ENCODE data around the gene DAB1. TPM values are rescaled to one million over a fixed set of nuclear protein-coding genes. Genes with fewer than 3 reads are reported as not detected.

The DAB1 gene
- total RNA-seq, 2 donors from 2014 or later: not detected

GRCh38 chr1:57190898-57191297 lies 233.0 kb downstream of the DAB1 start:
- DNase-seq (ENCODE audit: low spot score) (no peak), ATAC-seq (ENCODE audit: insufficient number of reproducible peaks, low FRiP score, low read depth) (no peak)
- Histone ChIP-seq H3K27me3 (replicated peaks; ENCODE audit: insufficient read depth) (no peaks in the 10 kb centered on the region), H3K36me3 (no peaks in the 10 kb centered on the region), H3K9me3 (no peaks in the 10 kb centered on the region), H3K27ac (no peak overlapping the region), H3K4me1 (ENCODE audit: control insufficient read depth in 1 of 2, low read depth in 2 of 2) (no peaks in the 10 kb centered on the region), H3K4me3 (no peak overlapping the region)
- TF ChIP-seq CTCF (IDR thresholded peaks at IDR 0.05): no peak

DNA sequence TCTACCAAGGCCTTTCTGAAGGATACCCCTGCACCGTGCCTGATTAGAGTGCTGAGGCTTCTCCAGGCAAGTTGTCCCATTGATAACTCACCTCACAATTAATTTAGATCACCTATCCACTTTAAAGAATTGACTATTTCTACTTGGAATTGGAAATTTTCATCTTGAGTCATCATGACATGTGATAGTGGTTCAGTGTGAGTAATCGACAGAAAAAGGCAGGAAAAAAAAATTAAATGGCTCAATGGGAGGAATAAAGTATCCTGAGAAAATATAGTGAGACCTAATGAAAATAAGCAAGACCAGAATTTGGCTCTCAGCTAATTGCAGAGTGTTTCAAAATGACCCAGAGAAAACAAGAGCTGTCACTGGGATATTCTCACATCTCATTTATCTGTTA lies 235.7 kb downstream of the DAB1 start:
- H3K27ac ChIP-seq: no peak overlapping the region
- ATAC-seq (ENCODE audit: insufficient number of reproducible peaks, low FRiP score, low read depth): no peak
- no peak for TF ChIP-seq CTCF (IDR thresholded peaks at IDR 0.05)

DNA sequence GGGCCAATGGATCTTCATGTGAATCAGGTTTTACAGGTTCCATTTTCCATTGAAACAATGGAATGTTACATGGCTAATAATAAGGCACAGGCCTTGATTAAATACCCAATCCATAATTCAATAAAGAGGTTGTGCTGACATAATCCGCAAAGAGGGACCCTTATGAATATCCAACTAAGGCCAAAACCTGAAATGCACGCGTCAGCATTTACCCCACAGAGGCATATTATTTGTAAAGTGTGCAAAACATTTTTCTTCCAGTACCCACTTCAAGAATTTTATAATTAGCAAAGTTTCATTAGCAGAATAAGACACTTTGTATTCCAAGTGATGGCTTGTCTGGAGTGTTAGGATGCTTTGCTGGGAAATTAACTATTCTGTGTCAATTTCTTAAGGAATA lies 237.4 kb downstream of the DAB1 start:
- Histone ChIP-seq H3K9me3 (no peaks in the 10 kb centered on the region), H3K27ac (no peak overlapping the region), H3K36me3 (no peaks in the 10 kb centered on the region), H3K27me3 (replicated peaks; ENCODE audit: insufficient read depth) (no peaks in the 10 kb centered on the region), H3K4me1 (ENCODE audit: control insufficient read depth in 1 of 2, low read depth in 2 of 2) (no peaks in the 10 kb centered on the region), H3K4me3 (no peak overlapping the region)
- no peak for ATAC-seq (ENCODE audit: insufficient number of reproducible peaks, low FRiP score, low read depth)
- DNase-seq (ENCODE audit: low spot score): no peak
- no peak for TF ChIP-seq CTCF (IDR thresholded peaks at IDR 0.05)

More for the DNA sequence above, 235.7 kb downstream of the DAB1 start:
- Histone ChIP-seq H3K4me3 (no peak overlapping the region), H3K4me1 (ENCODE audit: control insufficient read depth in 1 of 2, low read depth in 2 of 2) (no peaks in the 10 kb centered on the region), H3K36me3 (no peaks in the 10 kb centered on the region), H3K27me3 (replicated peaks; ENCODE audit: insufficient read depth) (no peaks in the 10 kb centered on the region), H3K9me3 (no peaks in the 10 kb centered on the region)
- no peak for DNase-seq (ENCODE audit: low spot score)

GRCh38 chr1:57179001-57179400 lies 244.9 kb downstream of the DAB1 start:
- TF ChIP-seq CTCF (IDR thresholded peaks at IDR 0.05): no peak
- ATAC-seq (ENCODE audit: insufficient number of reproducible peaks, low FRiP score, low read depth): no peak
- Histone ChIP-seq H3K27me3 (replicated peaks; ENCODE audit: insufficient read depth) (no peaks in the 10 kb centered on the region), H3K27ac (no peak overlapping the region), H3K4me3 (no peak overlapping the region), H3K9me3 (no peaks in the 10 kb centered on the region), H3K4me1 (ENCODE audit: control insufficient read depth in 1 of 2, low read depth in 2 of 2) (no peaks in the 10 kb centered on the region), H3K36me3 (no peaks in the 10 kb centered on the region)
- DNase-seq (ENCODE audit: low spot score): no peak

DNA sequence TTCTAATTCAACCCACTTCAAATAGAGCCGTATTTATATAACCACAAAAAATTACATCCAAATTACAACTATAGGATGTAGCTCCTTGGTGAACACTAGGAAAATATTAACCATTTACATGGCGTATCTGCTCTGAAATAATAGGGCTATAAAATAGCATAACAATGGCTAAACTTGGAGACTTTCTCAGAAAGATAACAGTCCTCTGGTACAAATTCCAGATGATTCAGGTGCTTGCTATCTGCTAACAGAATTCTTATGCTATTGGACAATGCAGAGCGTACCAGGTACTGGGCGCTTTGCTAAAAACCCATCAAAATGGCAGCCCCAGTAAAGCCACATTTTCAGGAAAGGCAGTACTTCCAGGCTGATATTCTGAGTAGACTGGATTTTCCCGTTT lies 248.4 kb downstream of the DAB1 start:
- H3K36me3 ChIP-seq: no peaks in the 10 kb centered on the region
- no peak for ATAC-seq (ENCODE audit: insufficient number of reproducible peaks, low FRiP score, low read depth)
- TF ChIP-seq CTCF (IDR thresholded peaks at IDR 0.05): no peak

More for the DNA sequence above, 248.4 kb downstream of the DAB1 start:
- no peak for DNase-seq (ENCODE audit: low spot score)
- no peak overlapping the region for H3K4me3 ChIP-seq
- no peaks in the 10 kb centered on the region for H3K9me3 ChIP-seq
- H3K27me3 ChIP-seq (replicated peaks; ENCODE audit: insufficient read depth): no peaks in the 10 kb centered on the region
- no peak overlapping the region for H3K27ac ChIP-seq
- H3K4me1 ChIP-seq (ENCODE audit: control insufficient read depth in 1 of 2, low read depth in 2 of 2): no peaks in the 10 kb centered on the region
